ENCODE measurements around the gene RASA3. TPM values are rescaled to one million over a fixed set of nuclear protein-coding genes. Genes with fewer than 3 reads are reported as not detected.

The RASA3 gene
- total RNA-seq, 1 experiment from 2014 or later, result 18.6 TPM

- no TSS peak for BruUV-seq (replicated peaks)
- Histone ChIP-seq H3K4me1 (ENCODE audit: control insufficient read depth in 1 of 2, insufficient read depth in 2 of 2, low read length in 2 of 2) (peaks cover 0 to 7% of the 10 kb centered on the region in 2 experiments; a peak in 2 of 4 replicates), H2AFZ (ENCODE audit: low read depth, low read length, poor library complexity, severe bottlenecking) (no peak overlapping the region), H3K27ac (ENCODE audit: low read depth, low read length) (no peak overlapping the region), H3K4me2 (ENCODE audit: low read length) (no peak overlapping the region), H3K9ac (ENCODE audit: low read length) (no peak overlapping the region), H4K20me1 (ENCODE audit: insufficient read depth) (no peaks in the 10 kb centered on the region), H3K9me2 (ENCODE audit: insufficient read depth) (no peaks in the 10 kb centered on the region), H3K9me3 (ENCODE audit: control insufficient read depth in 1 of 2, insufficient read depth in 1 of 2, low read depth in 1 of 2, low read length in 2 of 2) (no peaks in the 10 kb centered on the region; a peak in 1 of 4 replicates), H3K79me2 (ENCODE audit: insufficient read depth, low read length) (peaks cover 4% of the 10 kb centered on the region; the same call in 1 of the 2 replicates), H3K4me3 (replicated peaks in 1 of 2; ENCODE audit: low read depth in 1 of 2, low read length in 2 of 2) (no peak overlapping the region), H3K36me3 (ENCODE audit: control insufficient read depth in 1 of 2, insufficient read depth in 2 of 2, low read length in 2 of 2) (no peaks in the 10 kb centered on the region), H3K27me3 (ENCODE audit: insufficient read depth, low read length) (no peaks in the 10 kb centered on the region)
- ATAC-seq (no peak; the same call in 1 of the 2 replicates), DNase-seq (ENCODE audit: low read depth, low spot score) (no peak)
- intact Hi-C loops (cut with micrococcal nuclease), result no loop called here
- CTCF ChIA-PET, result no interaction called here
- TF ChIP-seq ZFX (IDR thresholded peaks at IDR 0.05) (no peak), ELF1 (IDR thresholded peaks at IDR 0.05; ENCODE audit: borderline replicate concordance, low read depth) (no peak), SIN3A (IDR thresholded peaks at IDR 0.05; ENCODE audit: low read depth) (no peak), POLR2AphosphoS5 (IDR thresholded peaks at IDR 0.05; ENCODE audit: low read depth, low read length) (no peak), EZH2phosphoT487 (IDR thresholded peaks at IDR 0.05; ENCODE audit: borderline replicate concordance) (no peak), YY1 (IDR thresholded peaks at IDR 0.05; ENCODE audit: extremely low read depth, insufficient replicate concordance, low read depth, low read length) (no peak), SP1 (IDR thresholded peaks at IDR 0.05; ENCODE audit: low read depth) (no peak), CBX3 (IDR thresholded peaks at IDR 0.05; ENCODE audit: low read depth) (no peak), POLR2A (IDR thresholded peaks at IDR 0.05; ENCODE audit: borderline replicate concordance, extremely low read depth, insufficient read depth, insufficient read length) (no peak), TCF7L2 (IDR thresholded peaks at IDR 0.05; ENCODE audit: borderline replicate concordance, extremely low read depth, insufficient read depth, insufficient read length) (no peak)
- TF ChIP-seq, protein P1, sequence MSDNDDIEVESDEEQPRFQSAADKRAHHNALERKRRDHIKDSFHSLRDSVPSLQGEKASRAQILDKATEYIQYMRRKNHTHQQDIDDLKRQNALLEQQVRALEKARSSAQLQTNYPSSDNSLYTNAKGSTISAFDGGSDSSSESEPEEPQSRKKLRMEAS (IDR thresholded peaks at IDR 0.05), result no peak
- POLR2A ChIA-PET, result no interaction called here
- RAD21 ChIA-PET (ENCODE audit: low non-redundant PET in 1 of 2, low total read pairs in 2 of 2, uncharacterized antibody in 2 of 2, unreplicated experiment in 2 of 2), result no interaction called here
Observed at GRCh38 chr13:114030666-114031610, 101.5 kb downstream of the RASA3 start.

Data from HCT116 (cell line).